Ascending aorta (tissue), 2 donors: ENCODE measurements around the gene BAIAP3. TPM values are rescaled to one million over a fixed set of nuclear protein-coding genes. Genes with fewer than 3 reads are reported as not detected.

Experiments
- DNase-seq, 2 donors: peaks; one replicate each; pipeline ENCODE4 v3.0.0-alpha.2; 2019; ENCODE audit warnings: low spot score in 2 of 2
- H3K27ac ChIP-seq, 2 donors: fragments of 200-600 bp; sonication (generic); one replicate each; pipeline ENCODE4 v1.5.1; 2016 to 2017; ENCODE audit warnings: mild to moderate bottlenecking in 1 of 2
- H3K27me3 ChIP-seq: fragments of 200-600 bp; sonication (generic); one replicate; pipeline ENCODE4 v1.5.1; 2017
- H3K36me3 ChIP-seq, 2 donors: fragments of 200-600 bp; sonication (generic); one replicate each; pipeline ENCODE4 v1.5.1; 2016
- H3K4me1 ChIP-seq, 2 donors: fragments of 200-600 bp; sonication (generic); one replicate each; pipeline ENCODE4 v1.5.1; 2016 to 2017; ENCODE audit warnings: mild to moderate bottlenecking in 1 of 2
- H3K4me3 ChIP-seq, 2 donors: fragments of 200-600 bp; sonication (generic); one replicate each; pipeline ENCODE4 v1.5.1; 2016 to 2017; ENCODE audit warnings: mild to moderate bottlenecking in 1 of 2
- H3K9me3 ChIP-seq, 2 donors: fragments of 200-600 bp; sonication (generic); one replicate each; pipeline ENCODE4 v1.5.1; 2016
- CTCF ChIP-seq, 3 experiments: fragments of 200-600 bp in 2 of 3; fragments of 450-650 bp in 1 of 3; sonication (generic) in 2 of 3; IDR thresholded peaks; one replicate each; pipeline ENCODE4 v1.5.1; 2016 to 2019; ENCODE audit warnings: antibody characterized with exemption in 3 of 3, mild to moderate bottlenecking in 1 of 3, moderate library complexity in 1 of 3
- intact Hi-C: fragments of 100-400 bp; cut with DNase I; formaldehyde crosslinking; loops from one replicate; pipeline ENCODE4 v1.15.1; 2023
- total RNA-seq: library from RNA; depleted of rRNA; stranded (reverse); fragments of >200 nt; gene quantifications from one replicate; pipeline ENCODE4 v1.1.0, GENCODE V29; 2016

BAIAP3 gene
- total RNA-seq, 1 donor from 2014 or later, result 0.64 TPM

- no peak overlapping the region for H3K4me3 ChIP-seq
- no peaks in the 10 kb centered on the region for H3K27me3 ChIP-seq
- H3K4me1 ChIP-seq, result no peaks in the 10 kb centered on the region
- H3K9me3 ChIP-seq, result no peaks in the 10 kb centered on the region
- no peak for TF ChIP-seq CTCF (IDR thresholded peaks at IDR 0.05)
- peaks cover 70 to 72% of the 10 kb centered on the region in 2 donors for H3K36me3 ChIP-seq
- no peak for DNase-seq
- H3K27ac ChIP-seq, result no peak overlapping the region
- intact Hi-C loops, result no loop called here
These were observed 60.2 kb downstream of the BAIAP3 start for GRCh38 chr16:1393613-1394176.

GRCh38 chr16:1394367-1394951, 61.0 kb downstream of the BAIAP3 start:
- H3K4me3 ChIP-seq, result no peak overlapping the region
- H3K4me1 ChIP-seq, result no peaks in the 10 kb centered on the region
- DNase-seq, result no peak
- H3K27me3 ChIP-seq, result no peaks in the 10 kb centered on the region
- H3K9me3 ChIP-seq, result no peaks in the 10 kb centered on the region
- intact Hi-C loops, result no loop called here
- peaks cover 70 to 75% of the 10 kb centered on the region in 2 donors for H3K36me3 ChIP-seq
- no peak overlapping the region for H3K27ac ChIP-seq
- no peak for TF ChIP-seq CTCF (IDR thresholded peaks at IDR 0.05)

- Histone ChIP-seq H3K27ac (no peak overlapping the region), H3K36me3 (peaks cover 70 to 78% of the 10 kb centered on the region in 2 donors), H3K9me3 (no peaks in the 10 kb centered on the region), H3K4me3 (no peak overlapping the region), H3K27me3 (no peaks in the 10 kb centered on the region), H3K4me1 (no peaks in the 10 kb centered on the region)
- intact Hi-C loops, result no loop called here
- no peak for TF ChIP-seq CTCF (IDR thresholded peaks at IDR 0.05)
- DNase-seq, result no peak
These were observed 62.1 kb downstream of the BAIAP3 start for GRCh38 chr16:1395444-1396031.

- Histone ChIP-seq H3K27me3 (no peaks in the 10 kb centered on the region), H3K4me3 (no peak overlapping the region), H3K27ac (no peak overlapping the region), H3K36me3 (peaks cover 74 to 79% of the 10 kb centered on the region in 2 donors), H3K4me1 (no peaks in the 10 kb centered on the region), H3K9me3 (no peaks in the 10 kb centered on the region)
- intact Hi-C loops, result no loop called here
- no peak for TF ChIP-seq CTCF (IDR thresholded peaks at IDR 0.05)
- DNase-seq, result no peak
These were observed 64.3 kb downstream of the BAIAP3 start for GRCh38 chr16:1397779-1398178.

- intact Hi-C loops, result no loop called here
- Histone ChIP-seq H3K27ac (no peak overlapping the region), H3K4me1 (no peaks in the 10 kb centered on the region), H3K9me3 (no peaks in the 10 kb centered on the region), H3K27me3 (no peaks in the 10 kb centered on the region), H3K36me3 (peaks cover 74 to 77% of the 10 kb centered on the region in 2 donors), H3K4me3 (no peak overlapping the region)
- DNase-seq, result no peak
- no peak for TF ChIP-seq CTCF (IDR thresholded peaks at IDR 0.05)
These were observed 64.9 kb downstream of the BAIAP3 start for GRCh38 chr16:1398351-1398750.

Other genes starting within 250 kb of the BAIAP3 start
- gene C1QTNF8, start 237.4 kb upstream of the BAIAP3 start, total RNA-seq, result not detected
- 57.5 TPM for gene CACNA1H, start 180.5 kb upstream of the BAIAP3 start, total RNA-seq
- not detected for gene TPSG1, start 108.4 kb upstream of the BAIAP3 start, total RNA-seq
- gene TPSB2, start 103.5 kb upstream of the BAIAP3 start, total RNA-seq, result not detected
- gene TPSAB1, start 92.9 kb upstream of the BAIAP3 start, total RNA-seq, result 6.7 TPM
- 20.8 TPM for gene TPSD1, start 77.6 kb upstream of the BAIAP3 start, total RNA-seq
- 141 TPM for gene UBE2I, start 24.0 kb upstream of the BAIAP3 start, total RNA-seq
- 143 TPM for gene TSR3, start 18.2 kb downstream of the BAIAP3 start, total RNA-seq
- gene GNPTG, start 18.3 kb downstream of the BAIAP3 start, total RNA-seq, result 86.6 TPM
- 144 TPM for gene UNKL, start 81.1 kb downstream of the BAIAP3 start, total RNA-seq
- gene UQCC4, start 87.1 kb downstream of the BAIAP3 start, total RNA-seq, result 107 TPM
- not detected for gene PERCC1, start 97.4 kb downstream of the BAIAP3 start, total RNA-seq
- gene CCDC154, start 110.9 kb downstream of the BAIAP3 start, total RNA-seq, result not detected
- gene CLCN7, start 141.4 kb downstream of the BAIAP3 start, total RNA-seq, result 108 TPM
- not detected for gene PTX4, start 155.3 kb downstream of the BAIAP3 start, total RNA-seq
- 110 TPM for gene TELO2, start 159.7 kb downstream of the BAIAP3 start, total RNA-seq
- gene TMEM204, start 200.0 kb downstream of the BAIAP3 start, total RNA-seq, result 145 TPM